HG03064 (cell line): ENCODE measurements around the gene DNTT.

ENCODE experiments used
- ATAC-seq: cut with Tn5 transposase; IDR thresholded peaks from one replicate; pipeline ENCODE4 v1.9.1; 2021; ENCODE audit warnings: low read depth; ENCODE audit not compliant: unreplicated experiment

DNTT gene

GRCh38 chr10:96304230-96304629 lies at the start of gene DNTT:
Gene DNTT (plus strand): TSS chr10:96304434. CDS start chr10:96304498, 64 bp downstream.
- ATAC-seq, result no peak

GRCh38 chr10:96254976-96255375 lies 49.3 kb upstream of the DNTT start:
- no peak for ATAC-seq

GRCh38 chr10:96255549-96256333 lies 48.5 kb upstream of the DNTT start:
- ATAC-seq, result no peak

GRCh38 chr10:96257944-96258343 lies 46.3 kb upstream of the DNTT start:
- no peak for ATAC-seq

GRCh38 chr10:96259150-96259549 lies 45.1 kb upstream of the DNTT start:
- ATAC-seq, result no peak

GRCh38 chr10:96260014-96260413 lies 44.2 kb upstream of the DNTT start:
- no peak for ATAC-seq

- ATAC-seq, result no peak
Measured at GRCh38 chr10:96261132-96261531, 43.1 kb upstream of the DNTT start.

GRCh38 chr10:96261930-96262329 lies 42.3 kb upstream of the DNTT start:
- no peak for ATAC-seq

- ATAC-seq, result no peak
Measured at GRCh38 chr10:96263176-96263575, 41.1 kb upstream of the DNTT start.

- ATAC-seq, result no peak
Measured at GRCh38 chr10:96263669-96264068, 40.6 kb upstream of the DNTT start.

GRCh38 chr10:96264938-96265337 lies 39.3 kb upstream of the DNTT start:
- ATAC-seq, result no peak

GRCh38 chr10:96266118-96266770 lies 38.0 kb upstream of the DNTT start:
- no peak for ATAC-seq

- ATAC-seq, result no peak
Measured at GRCh38 chr10:96267234-96267705, 37.0 kb upstream of the DNTT start.

GRCh38 chr10:96268341-96268909 lies 35.8 kb upstream of the DNTT start:
- no peak for ATAC-seq

- ATAC-seq, result no peak
Measured at GRCh38 chr10:96269438-96270300, 34.6 kb upstream of the DNTT start.

- ATAC-seq, result no peak
Measured at GRCh38 chr10:96270571-96270970, 33.7 kb upstream of the DNTT start.

- ATAC-seq, result peak; percentile 74
Measured at GRCh38 chr10:96271016-96271815, 33.0 kb upstream of the DNTT start, which contains the start of gene BLNK. Gene BLNK (minus strand): TSS chr10:96271569. CDS start chr10:96271398, 171 bp downstream.

GRCh38 chr10:96272316-96273280 lies 31.6 kb upstream of the DNTT start:
- ATAC-seq, result no peak
